Heart left ventricle (tissue), 13 donors: Measurements from ENCODE around the gene CYSTM1.

Experiments used
- POLR2A ChIP-seq, 2 donors: fragments of 450-650 bp; IDR thresholded peaks; one replicate each; pipeline ENCODE4 v1.6.1; 2017; ENCODE audit warnings: antibody characterized with exemption in 2 of 2, mild to moderate bottlenecking in 2 of 2, moderate library complexity in 2 of 2
- TF ChIP-seq, protein P1 (sequence below), 12 donors: fragments of 200-600 bp; sonication (generic) in 4 of 12; IDR thresholded peaks; one replicate each; pipeline versions ENCODE4 v1.5.0 to v1.8.0; 2018 to 2022; ENCODE audit warnings: antibody characterized with exemption in 12 of 12, mild to moderate bottlenecking in 5 of 12
- donor health status: ischemic (EF 13 %, LVEDD 7.1; RV severe dilation, severe dysfunction).
- donor health status: DM: no; HTN: yes; CAD: no.
- donor health status: DM: no; HTN: no; CAD: no.
- donor health status: ischemic (EF 25% LVEDD 6.9; RV normal size, moderate dysfunction).
- donor health status: ischemic (EF 25% LVEDD 5.7; RV mildly dilated, moderate dysfunction).
- donor health status: ischemic (EF 35%, LVEDD 5.7; RV mildly dilated, moderate dysfunction).
- donor health status: nonischemic (EF 11% LVEDD 7.7; RV severe dilation, severe dysfunction).
- donor health status: DM: yes; HTN: yes; CAD: no.
- donor health status: PGD.
- donor health status: ischemic (EF 29% LVEDD 5.4; RV normal size, mild dysfunction).
- donor health status: nonischemic (EF 23%, LVEDD 6.1; RV moderate dilation, normal function).

DNA sequence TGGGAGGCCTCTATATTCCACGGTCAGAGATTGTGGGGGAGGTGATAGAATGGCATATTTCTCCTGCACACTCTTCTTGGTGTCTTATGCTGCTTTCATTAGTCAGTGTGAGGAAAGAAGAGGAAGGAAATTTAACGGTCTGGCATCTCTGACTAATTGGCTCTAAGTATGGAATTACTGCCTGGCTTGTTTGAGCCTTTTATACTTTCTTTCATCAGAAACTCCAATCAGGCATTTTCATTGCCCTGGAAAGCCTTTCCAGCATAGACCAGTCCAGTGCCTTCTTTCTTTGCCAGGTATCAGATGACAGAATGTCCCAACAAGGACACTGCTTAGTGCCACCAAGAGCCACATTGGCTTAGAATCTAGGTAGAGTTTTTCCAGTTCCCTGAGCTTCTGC, 30.2 kb downstream of the CYSTM1 start:
- TF ChIP-seq, protein P1, sequence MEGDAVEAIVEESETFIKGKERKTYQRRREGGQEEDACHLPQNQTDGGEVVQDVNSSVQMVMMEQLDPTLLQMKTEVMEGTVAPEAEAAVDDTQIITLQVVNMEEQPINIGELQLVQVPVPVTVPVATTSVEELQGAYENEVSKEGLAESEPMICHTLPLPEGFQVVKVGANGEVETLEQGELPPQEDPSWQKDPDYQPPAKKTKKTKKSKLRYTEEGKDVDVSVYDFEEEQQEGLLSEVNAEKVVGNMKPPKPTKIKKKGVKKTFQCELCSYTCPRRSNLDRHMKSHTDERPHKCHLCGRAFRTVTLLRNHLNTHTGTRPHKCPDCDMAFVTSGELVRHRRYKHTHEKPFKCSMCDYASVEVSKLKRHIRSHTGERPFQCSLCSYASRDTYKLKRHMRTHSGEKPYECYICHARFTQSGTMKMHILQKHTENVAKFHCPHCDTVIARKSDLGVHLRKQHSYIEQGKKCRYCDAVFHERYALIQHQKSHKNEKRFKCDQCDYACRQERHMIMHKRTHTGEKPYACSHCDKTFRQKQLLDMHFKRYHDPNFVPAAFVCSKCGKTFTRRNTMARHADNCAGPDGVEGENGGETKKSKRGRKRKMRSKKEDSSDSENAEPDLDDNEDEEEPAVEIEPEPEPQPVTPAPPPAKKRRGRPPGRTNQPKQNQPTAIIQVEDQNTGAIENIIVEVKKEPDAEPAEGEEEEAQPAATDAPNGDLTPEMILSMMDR (IDR thresholded peaks at IDR 0.05), result no peak
- TF ChIP-seq POLR2A (IDR thresholded peaks at IDR 0.05), result no peak
